K562 (cell line): ENCODE results near the gene CACNA2D2. TPM values are rescaled to one million over a fixed set of nuclear protein-coding genes. Genes with fewer than 3 reads are reported as not detected.
A peak's percentile ranks its signal among the peaks of the same experiment; 100 is the strongest.

Experiments used
- ATAC-seq: fragments of 200-7000 bp; cut with Tn5 transposase; 3 replicates; pipeline ENCODE4 v1.9.1; 2020; ENCODE audit warnings: moderate library complexity
- BruUV-seq: library from RNA; stranded (reverse); fragments of 400-500 nt; replicated peaks from 2 replicates; lab custom pipeline; 2021; lab: Mats Ljungman, UMichigan
- CTCF ChIA-PET: fragments of 300-600 bp; formaldehyde crosslinking; extraction: SDS; loops from one replicate; lab custom pipeline; 2021; ENCODE audit warnings: low intra/inter-chr PET ratio; lab: Yijun Ruan, JAX
- POLR2A ChIA-PET: fragments of 300-600, 350-650 bp; sonication (Branson Sonifier 250); formaldehyde crosslinking; extraction: SDS; loops from one replicate; lab custom pipeline; 2021; ENCODE audit warnings: antibody characterized with exemption, inconsistent platforms; lab: Yijun Ruan, JAX
- DNase-seq, 4 experiments: peaks; one replicate each; pipeline versions ENCODE4 v3.0.0 to v3.0.0-alpha.2; 2011 to 2018; ENCODE audit warnings: low spot score in 3 of 4, mixed read lengths in 3 of 4; ENCODE audit errors: extremely low read depth in 1 of 4
- FAIRE-seq: peaks from 2 replicates; lab custom pipeline; 2011; peaks lifted over from hg19 to GRCh38; lab: Jason Lieb, UNC
- H2AFZ ChIP-seq: 2 replicates; pipeline ENCODE4 v1.6.0; 2011; ENCODE audit warnings: low read depth, low read length, control low read depth, inconsistent platforms
- H3K27ac ChIP-seq: fragments of 200-600 bp; 3 replicates; pipeline ENCODE4 v1.8.0; 2011; ENCODE audit warnings: low read depth, mild to moderate bottlenecking, control low read depth, inconsistent platforms, low read length, moderate library complexity, mixed read lengths; ENCODE audit errors: extremely low read depth
- H3K27me3 ChIP-seq, 2 experiments: fragments of 300-600 bp in 1 of 2; 2 replicates in 1 of 2; 3 replicates in 1 of 2; pipeline versions ENCODE4 v1.6.0 to v1.8.0; 2011; ENCODE audit warnings: inconsistent platforms in 2 of 2, low read length in 2 of 2, mild to moderate bottlenecking in 1 of 2, mixed read lengths in 1 of 2, moderate library complexity in 1 of 2; ENCODE audit not compliant: control insufficient read depth in 2 of 2, insufficient read depth in 2 of 2
- H3K36me3 ChIP-seq: fragments of 300-600 bp; 3 replicates; pipeline ENCODE4 v1.8.0; 2011; ENCODE audit warnings: mild to moderate bottlenecking, low read length, inconsistent platforms; ENCODE audit not compliant: control insufficient read depth, insufficient read depth
- H3K4me1 ChIP-seq, 2 experiments: fragments of 200-600 bp in 1 of 2; replicated peaks in 1 of 2; 2 replicates in 1 of 2; 3 replicates in 1 of 2; pipeline versions ENCODE4 v1.5.1 to v1.8.0; 2011; ENCODE audit warnings: inconsistent platforms in 2 of 2, low read length in 2 of 2, mild to moderate bottlenecking in 1 of 2, mixed read lengths in 1 of 2, moderate library complexity in 1 of 2; ENCODE audit not compliant: control insufficient read depth in 2 of 2, insufficient read depth in 2 of 2
- H3K4me2 ChIP-seq: 2 replicates; pipeline ENCODE4 v1.6.1; 2011; ENCODE audit warnings: low read length, control low read depth, inconsistent platforms, mixed read lengths; ENCODE audit not compliant: insufficient read depth
- H3K4me3 ChIP-seq: fragments of 200-600 bp; sonication (generic), shearing (Covaris generic); 2 replicates; pipeline ENCODE4 v1.5.1; 2016; ENCODE audit warnings: control low read depth, inconsistent platforms
- H3K79me2 ChIP-seq: fragments of 200-600 bp; 3 replicates; pipeline ENCODE4 v1.8.0; 2011; ENCODE audit warnings: low read length, inconsistent platforms; ENCODE audit not compliant: control insufficient read depth, insufficient read depth
- H3K9ac ChIP-seq, 2 experiments: 2 replicates each; pipeline versions ENCODE4 v1.6.0 to v1.6.1; 2011; ENCODE audit warnings: low read depth in 2 of 2, low read length in 2 of 2, control low read depth in 1 of 2, inconsistent platforms in 1 of 2, mild to moderate bottlenecking in 1 of 2, mixed read lengths in 1 of 2; ENCODE audit not compliant: insufficient read depth in 1 of 2
- H3K9me1 ChIP-seq: one replicate; pipeline ENCODE4 v1.6.0; 2011; ENCODE audit warnings: inconsistent platforms, mild to moderate bottlenecking, low read length, moderate library complexity; ENCODE audit not compliant: control insufficient read depth, insufficient read depth
- H3K9me3 ChIP-seq: replicated peaks from 2 replicates; pipeline ENCODE4 v1.5.1; 2011; ENCODE audit warnings: low read depth, low read length, inconsistent platforms; ENCODE audit not compliant: control insufficient read depth, insufficient read depth
- H4K20me1 ChIP-seq: replicated peaks from 2 replicates; pipeline ENCODE4 v1.6.1; 2011; ENCODE audit warnings: low read length, inconsistent platforms, mixed read lengths; ENCODE audit not compliant: control insufficient read depth, insufficient read depth
- ATF1 ChIP-seq, 2 experiments: fragments of 450-650 bp in 1 of 2; IDR thresholded peaks; 2 replicates each; pipeline ENCODE4 v1.6.1; 2016; ENCODE audit warnings: missing compliant biosample characterization in 1 of 2, missing genetic modification characterization in 1 of 2
- CREB1 ChIP-seq, 2 experiments: sonication (generic) in 1 of 2; formaldehyde crosslinking in 1 of 2; IDR thresholded peaks; 2 replicates each; pipeline versions ENCODE4 v1.6.1 to v1.8.0; 2012 to 2022; ENCODE audit warnings: inconsistent platforms in 1 of 2, mild to moderate bottlenecking in 1 of 2, missing genetic modification reagents in 1 of 2, moderate library complexity in 1 of 2
- EWSR1 ChIP-seq: fragments of 450-650 bp; IDR thresholded peaks from 2 replicates; pipeline ENCODE4 v1.6.1; 2018; ENCODE audit warnings: borderline replicate concordance, mild to moderate bottlenecking, low read depth, moderate library complexity; ENCODE audit not compliant: partially characterized antibody
- HDAC3 ChIP-seq: fragments of 450-650 bp; IDR thresholded peaks from 2 replicates; pipeline ENCODE4 v1.6.1; 2018; ENCODE audit warnings: borderline replicate concordance, mild to moderate bottlenecking, moderate library complexity; ENCODE audit not compliant: partially characterized antibody
- IRF2 ChIP-seq: sonication (generic); formaldehyde crosslinking; IDR thresholded peaks from 2 replicates; pipeline ENCODE4 v1.8.1; 2022; ENCODE audit warnings: mild to moderate bottlenecking, missing genetic modification reagents
- MXI1 ChIP-seq: IDR thresholded peaks from 2 replicates; pipeline ENCODE4 v1.6.1; 2011; ENCODE audit warnings: low read depth, mild to moderate bottlenecking, improper control_type of control experiment, low read length
- NFATC3 ChIP-seq: fragments of 450-650 bp; IDR thresholded peaks from 2 replicates; pipeline ENCODE4 v1.6.1; 2017; ENCODE audit warnings: mild to moderate bottlenecking
- NKRF ChIP-seq: fragments of 450-650 bp; IDR thresholded peaks from 2 replicates; pipeline ENCODE4 v1.6.1; 2016; ENCODE audit warnings: borderline replicate concordance
- RFX7 ChIP-seq: fragments of 250-450 bp; sonication (Bioruptor Pico); IDR thresholded peaks from 2 replicates; pipeline ENCODE4 v1.5.1; 2021; ENCODE audit warnings: mild to moderate bottlenecking
- SMC3 ChIP-seq: conservative IDR thresholded peaks from 2 replicates; pipeline ENCODE4 v1.6.1; 2011; ENCODE audit warnings: low read depth, low read length, improper control_type of control experiment; ENCODE audit not compliant: insufficient read depth
- SP2 ChIP-seq: IDR thresholded peaks from 2 replicates; pipeline ENCODE4 v1.6.1; 2011; ENCODE audit warnings: mild to moderate bottlenecking, low read depth, low read length, moderate library complexity; ENCODE audit not compliant: poor library complexity, severe bottlenecking; ENCODE audit errors: extremely low read depth
- SRF ChIP-seq, 2 experiments: fragments of 250-450, 450-650 bp in 1 of 2; sonication (Bioruptor Pico) in 1 of 2; sonication (generic) in 1 of 2; formaldehyde crosslinking; IDR thresholded peaks; 2 replicates each; pipeline versions ENCODE4 v1.5.0 to v1.5.1; 2020 to 2022; ENCODE audit warnings: mild to moderate bottlenecking in 1 of 2, missing genetic modification reagents in 1 of 2
- ZFPM2 ChIP-seq: fragments of 250-450 bp; sonication (Bioruptor Pico); IDR thresholded peaks from 2 replicates; pipeline ENCODE4 v1.5.1; 2022; ENCODE audit warnings: mild to moderate bottlenecking
- WGBS: fragments of 100-300 bp; shearing (Covaris generic); methylation state at CpG from one replicate; pipeline ENCODE4 v1.1.6; 2016; ENCODE audit warnings: low coverage, mixed read lengths; ENCODE audit not compliant: insufficient coverage; ENCODE audit errors: missing lambda C conversion rate; 5-methylcytosine and 5-hydroxymethylcytosine counted together
- in situ Hi-C: fragments of 300-500 bp; cut with MboI; formaldehyde crosslinking; loops from 4 replicates; pipeline ENCODE4 v1.15.0; 2018; ENCODE audit warnings: inconsistent platforms, mixed read lengths
- intact Hi-C: fragments of 100-400 bp; cut with micrococcal nuclease; formaldehyde crosslinking; loops from 2 replicates; pipeline ENCODE4 v1.14.2; 2022
- polyA plus RNA-seq, 8 experiments: library from polyadenylated mRNA; depleted of rRNA in 4 of 8; stranded (reverse) in 5 of 8; unstranded in 3 of 8; fragments of >200 nt; fragmentation: Nextera tagmentation in 2 of 8; fragmentation: Illumina TruSeq in 1 of 8; extraction: Ambion mirVana in 2 of 8; extraction: Trizol in 1 of 8; gene quantifications; 2 replicates each; pipeline versions ENCODE4 v1.2.1 to v1.2.3, GENCODE V29; 2011 to 2014; ENCODE audit warnings: inconsistent platforms in 1 of 8, missing spikeins in 1 of 8
- total RNA-seq, 7 experiments: library from RNA; depleted of rRNA in 6 of 7; stranded (reverse); fragments of >200 nt in 6 of 7; fragmentation: Illumina TruSeq in 2 of 7; extraction: Trizol in 2 of 7; gene quantifications; 2 replicates each; pipeline versions ENCODE4 v1.2.1 to v1.2.3, GENCODE V29; 2011 to 2021; ENCODE audit warnings: low replicate concordance in 1 of 7
- TF ChIP-seq, protein P1 (sequence below), 2 experiments: fragments of 450-650 bp; IDR thresholded peaks; 2 replicates each; pipeline ENCODE4 v1.6.1; 2018; ENCODE audit warnings: mild to moderate bottlenecking in 2 of 2, low read depth in 1 of 2; ENCODE audit not compliant: partially characterized antibody in 2 of 2

Gene CACNA2D2
- total and polyA plus RNA-seq, 9 of the 15 experiments (the other 6 are each of a cell fraction or from before 2014, with no cell fraction given) = 0.11 to 0.58 (median 0.36) TPM; not detected in 2

GRCh38 chr3:50320853-50321335, 182.5 kb downstream of the CACNA2D2 start:
- peaks cover 37% of the 10 kb centered on the region; the same call in 2 of the 3 replicates for H3K36me3 ChIP-seq
- no peaks in the 10 kb centered on the region for H3K9me3 ChIP-seq
- H3K4me2 ChIP-seq = peak overlapping the region; percentile 90
- H3K4me3 ChIP-seq = peak overlapping the region; percentile 81
- WGBS = 0% methylated on average over 12 of the region's 45 CpGs
- peak overlapping the region; percentile 99 for H2AFZ ChIP-seq
- DNase-seq = peak; percentile 78 to 83 (median 80)
- peaks cover 36 to 80% of the 10 kb centered on the region in 2 experiments for H3K4me1 ChIP-seq
- peak overlapping the region; percentile 100 for H3K27ac ChIP-seq
- no peaks in the 10 kb centered on the region for H4K20me1 ChIP-seq
- peak; percentile 80 for ATAC-seq
- H3K9ac ChIP-seq = peak overlapping the region; percentile 98
- no peaks in the 10 kb centered on the region for H3K9me1 ChIP-seq
- POLR2A ChIA-PET = interaction anchor here (0.9 to 1.2 kb wide), 3 partner anchors 9 to 59 kb away, joined by 4 to 5 read pairs (median 4); partner anchors contain the start of gene HYAL1
- H3K79me2 ChIP-seq = peaks cover 22% of the 10 kb centered on the region
- no TSS peak for BruUV-seq
- intact Hi-C loops = no loop called here
- in situ Hi-C loops = no loop called here
- CTCF ChIA-PET = no interaction called here
- FAIRE-seq = peak; percentile 11
- H3K27me3 ChIP-seq = no peaks in the 10 kb centered on the region
- TF ChIP-seq NKRF (no peak), CREB1 (IDR thresholded peaks at IDR 0.05) (no peak), CREB1 (CRISPR knock-in tag; IDR thresholded peaks at IDR 0.05) (no peak), HDAC3 (no peak), RFX7 (CRISPR knock-in tag) (no peak), NFATC3 (no peak), SRF (CRISPR knock-in tag; IDR thresholded peaks at IDR 0.05) (no peak), IRF2 (no peak), SP2 (no peak), MXI1 (peak; percentile 81; the same call in 1 of the 2 replicates), SMC3 (no peak), ZFPM2 (CRISPR knock-in tag) (no peak), ATF1 (CRISPR knock-in tag; IDR thresholded peaks at IDR 0.05) (no peak), ATF1 (tag; IDR thresholded peaks at IDR 0.05) (peak; percentile 24; the same call in 1 of the 2 replicates), EWSR1 (no peak)
- TF ChIP-seq, protein P1, sequence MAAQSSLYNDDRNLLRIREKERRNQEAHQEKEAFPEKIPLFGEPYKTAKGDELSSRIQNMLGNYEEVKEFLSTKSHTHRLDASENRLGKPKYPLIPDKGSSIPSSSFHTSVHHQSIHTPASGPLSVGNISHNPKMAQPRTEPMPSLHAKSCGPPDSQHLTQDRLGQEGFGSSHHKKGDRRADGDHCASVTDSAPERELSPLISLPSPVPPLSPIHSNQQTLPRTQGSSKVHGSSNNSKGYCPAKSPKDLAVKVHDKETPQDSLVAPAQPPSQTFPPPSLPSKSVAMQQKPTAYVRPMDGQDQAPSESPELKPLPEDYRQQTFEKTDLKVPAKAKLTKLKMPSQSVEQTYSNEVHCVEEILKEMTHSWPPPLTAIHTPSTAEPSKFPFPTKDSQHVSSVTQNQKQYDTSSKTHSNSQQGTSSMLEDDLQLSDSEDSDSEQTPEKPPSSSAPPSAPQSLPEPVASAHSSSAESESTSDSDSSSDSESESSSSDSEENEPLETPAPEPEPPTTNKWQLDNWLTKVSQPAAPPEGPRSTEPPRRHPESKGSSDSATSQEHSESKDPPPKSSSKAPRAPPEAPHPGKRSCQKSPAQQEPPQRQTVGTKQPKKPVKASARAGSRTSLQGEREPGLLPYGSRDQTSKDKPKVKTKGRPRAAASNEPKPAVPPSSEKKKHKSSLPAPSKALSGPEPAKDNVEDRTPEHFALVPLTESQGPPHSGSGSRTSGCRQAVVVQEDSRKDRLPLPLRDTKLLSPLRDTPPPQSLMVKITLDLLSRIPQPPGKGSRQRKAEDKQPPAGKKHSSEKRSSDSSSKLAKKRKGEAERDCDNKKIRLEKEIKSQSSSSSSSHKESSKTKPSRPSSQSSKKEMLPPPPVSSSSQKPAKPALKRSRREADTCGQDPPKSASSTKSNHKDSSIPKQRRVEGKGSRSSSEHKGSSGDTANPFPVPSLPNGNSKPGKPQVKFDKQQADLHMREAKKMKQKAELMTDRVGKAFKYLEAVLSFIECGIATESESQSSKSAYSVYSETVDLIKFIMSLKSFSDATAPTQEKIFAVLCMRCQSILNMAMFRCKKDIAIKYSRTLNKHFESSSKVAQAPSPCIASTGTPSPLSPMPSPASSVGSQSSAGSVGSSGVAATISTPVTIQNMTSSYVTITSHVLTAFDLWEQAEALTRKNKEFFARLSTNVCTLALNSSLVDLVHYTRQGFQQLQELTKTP (IDR thresholded peaks at IDR 0.05; ENCODE audit: low read depth in 1 of 2, partially characterized antibody in 2 of 2) = no peak
